ENCODE data around the gene LRRC18.

Gene LRRC18

DNA sequence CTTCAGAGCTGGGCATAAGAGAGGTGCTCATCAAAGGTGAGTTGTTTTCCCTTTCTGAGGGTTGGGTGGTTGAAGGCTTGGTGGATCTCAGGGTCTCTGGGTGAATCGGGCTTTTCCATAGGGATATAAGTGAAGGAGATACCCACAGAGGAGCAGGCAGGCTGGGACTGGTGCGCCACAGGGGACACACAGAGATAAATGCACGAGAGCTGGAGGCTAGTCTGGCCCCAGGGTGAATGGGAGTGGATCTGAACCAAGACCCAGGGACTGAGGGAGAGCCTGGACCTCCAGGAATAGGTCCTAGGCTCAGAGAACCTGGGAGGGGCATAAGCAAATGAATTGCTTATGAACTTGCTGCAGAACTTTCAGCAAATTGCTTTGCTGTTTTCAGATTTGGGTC lies 61.5 kb downstream of the LRRC18 start:
- DNase-seq, result no peak

DNA sequence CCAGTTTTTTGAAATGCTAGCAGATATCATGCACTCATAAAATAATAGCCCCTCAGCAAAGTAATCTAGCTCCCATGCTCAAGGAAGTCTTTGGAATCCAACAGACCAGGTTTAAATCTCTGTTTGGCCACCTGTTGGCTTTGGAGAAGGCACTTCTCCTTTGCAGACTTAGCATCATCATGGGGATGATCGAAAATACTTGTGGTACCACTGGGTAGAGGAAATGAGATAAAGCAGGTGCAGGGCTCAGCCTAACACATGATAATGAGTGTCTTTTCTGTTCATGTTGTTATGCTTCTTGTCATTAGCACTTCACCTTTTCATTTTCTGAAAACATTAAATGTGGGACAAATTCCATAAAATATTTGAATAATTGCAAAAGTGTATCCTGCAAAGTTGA lies 67.4 kb downstream of the LRRC18 start:
- DNase-seq, result no peak

All from activated T-cell treated with anti-CD3 and anti-CD28 coated beads, Interleukin-2, amount 50 U/mL, for 48 hours (primary cell).